GM21619 (cell line): Measurements from ENCODE around the gene SPATA31E1.
"Not testable (repeated sequence)": the region's sequence is repeated elsewhere in the genome, so short reads cannot be mapped to it uniquely, and the experiment has no call there.

Source experiments
- ATAC-seq: cut with Tn5 transposase; IDR thresholded peaks from one replicate; pipeline ENCODE4 v1.9.1; 2021; ENCODE audit not compliant: unreplicated experiment

Gene SPATA31E1

GRCh38 chr9:87884578-87885459 lies 2.1 kb downstream of the SPATA31E1 start:
- ATAC-seq = no peak

GRCh38 chr9:87885484-87886189 lies 3.0 kb downstream of the SPATA31E1 start:
- ATAC-seq = no peak

- ATAC-seq = no peak
Measured at GRCh38 chr9:87886210-87886932, 3.7 kb downstream of the SPATA31E1 start.

- ATAC-seq = no peak
Measured at GRCh38 chr9:87886933-87887505, 4.3 kb downstream of the SPATA31E1 start.

- ATAC-seq = no peak
Measured at GRCh38 chr9:87887661-87888480, 5.2 kb downstream of the SPATA31E1 start.

GRCh38 chr9:87888501-87888900 lies 5.8 kb downstream of the SPATA31E1 start:
- ATAC-seq = no peak

GRCh38 chr9:87889065-87889881 lies 6.6 kb downstream of the SPATA31E1 start:
- no peak for ATAC-seq

GRCh38 chr9:87889882-87890252 lies 7.2 kb downstream of the SPATA31E1 start:
- no peak for ATAC-seq

GRCh38 chr9:87890837-87891236 lies 8.2 kb downstream of the SPATA31E1 start:
- no peak for ATAC-seq

GRCh38 chr9:87891754-87892153 lies 9.1 kb downstream of the SPATA31E1 start:
- no peak for ATAC-seq

GRCh38 chr9:87892956-87893355 lies 10.3 kb downstream of the SPATA31E1 start:
- ATAC-seq = no peak

GRCh38 chr9:87894998-87895625 lies 12.4 kb downstream of the SPATA31E1 start:
- ATAC-seq = no peak

- no peak for ATAC-seq
Measured at GRCh38 chr9:87896891-87897290, 14.2 kb downstream of the SPATA31E1 start.

GRCh38 chr9:87898151-87898550 lies 15.5 kb downstream of the SPATA31E1 start:
- no peak for ATAC-seq

- ATAC-seq = not testable (repeated sequence)
Measured at GRCh38 chr9:87902371-87902770, 19.7 kb downstream of the SPATA31E1 start.

- no peak for ATAC-seq
Measured at GRCh38 chr9:87909310-87910041, 26.8 kb downstream of the SPATA31E1 start.

- ATAC-seq = no peak
Measured at GRCh38 chr9:87910821-87911220, 28.1 kb downstream of the SPATA31E1 start.

GRCh38 chr9:87917662-87918061 lies 35.0 kb downstream of the SPATA31E1 start, which contains the start of gene SPATA31C1:
Gene SPATA31C1 (plus strand): TSS chr9:87917962.
- ATAC-seq = not testable (repeated sequence)
